HT-29 (cell line): ENCODE measurements around the gene APLN. TPM values are rescaled to one million over a fixed set of nuclear protein-coding genes. Genes with fewer than 3 reads are reported as not detected.

Experiments
- DNase-seq: peaks from one replicate; pipeline ENCODE4 v3.0.0-alpha.2; 2015; ENCODE audit warnings: low spot score
- total RNA-seq: library from RNA; depleted of rRNA; stranded (reverse); fragments of >200 nt; shearing (Covaris generic); gene quantifications from 2 replicates; pipeline ENCODE4 v1.2.3, GENCODE V29; 2014

Gene APLN
- total RNA-seq, 1 experiment from 2014 or later, result 0.28 TPM

- no peak for DNase-seq
Measured at GRCh38 chrX:129641941-129642340, 12.8 kb downstream of the APLN start.

DNA sequence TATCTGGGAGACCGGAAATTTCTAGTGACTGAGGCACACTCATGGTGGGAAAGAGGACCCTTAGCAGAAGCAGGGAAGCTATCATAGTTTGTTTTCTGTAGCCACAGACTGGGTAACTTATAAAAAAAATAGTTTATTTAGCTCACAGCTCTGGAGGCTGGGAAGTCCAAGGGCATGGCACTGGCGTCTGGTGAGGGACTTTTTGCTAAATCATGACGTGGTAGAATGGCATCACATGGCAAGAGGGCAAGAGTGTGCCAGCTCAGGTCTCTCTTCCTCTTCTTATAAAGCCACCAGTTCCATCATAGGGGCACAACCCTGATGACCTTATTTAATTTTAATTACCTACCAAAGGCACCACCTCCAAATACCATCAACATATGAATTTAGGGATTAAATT, 13.3 kb downstream of the APLN start:
- no peak for DNase-seq

- no peak for DNase-seq
Measured at GRCh38 chrX:129640737-129641136, 14.0 kb downstream of the APLN start.

DNA sequence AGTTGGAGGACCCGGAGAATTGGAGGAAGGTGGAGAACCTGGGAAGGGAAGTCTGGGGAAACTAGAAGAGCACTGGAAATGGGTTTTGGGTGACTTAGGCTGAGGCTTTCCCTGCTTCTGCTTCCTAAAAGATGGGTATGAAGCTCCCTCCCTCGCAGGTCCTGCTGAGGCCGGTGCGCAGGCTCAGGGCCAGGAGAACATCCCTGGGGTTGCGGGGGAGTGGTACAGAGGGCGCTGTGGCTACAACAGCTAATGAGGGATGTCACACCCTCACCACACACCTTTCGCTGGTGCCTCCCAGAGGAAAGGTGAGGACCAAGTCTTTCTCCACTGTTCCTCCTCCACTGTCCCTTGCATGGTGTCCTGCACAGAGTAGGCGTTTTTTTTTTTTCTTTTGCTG, 15.8 kb downstream of the APLN start:
- no peak for DNase-seq

DNA sequence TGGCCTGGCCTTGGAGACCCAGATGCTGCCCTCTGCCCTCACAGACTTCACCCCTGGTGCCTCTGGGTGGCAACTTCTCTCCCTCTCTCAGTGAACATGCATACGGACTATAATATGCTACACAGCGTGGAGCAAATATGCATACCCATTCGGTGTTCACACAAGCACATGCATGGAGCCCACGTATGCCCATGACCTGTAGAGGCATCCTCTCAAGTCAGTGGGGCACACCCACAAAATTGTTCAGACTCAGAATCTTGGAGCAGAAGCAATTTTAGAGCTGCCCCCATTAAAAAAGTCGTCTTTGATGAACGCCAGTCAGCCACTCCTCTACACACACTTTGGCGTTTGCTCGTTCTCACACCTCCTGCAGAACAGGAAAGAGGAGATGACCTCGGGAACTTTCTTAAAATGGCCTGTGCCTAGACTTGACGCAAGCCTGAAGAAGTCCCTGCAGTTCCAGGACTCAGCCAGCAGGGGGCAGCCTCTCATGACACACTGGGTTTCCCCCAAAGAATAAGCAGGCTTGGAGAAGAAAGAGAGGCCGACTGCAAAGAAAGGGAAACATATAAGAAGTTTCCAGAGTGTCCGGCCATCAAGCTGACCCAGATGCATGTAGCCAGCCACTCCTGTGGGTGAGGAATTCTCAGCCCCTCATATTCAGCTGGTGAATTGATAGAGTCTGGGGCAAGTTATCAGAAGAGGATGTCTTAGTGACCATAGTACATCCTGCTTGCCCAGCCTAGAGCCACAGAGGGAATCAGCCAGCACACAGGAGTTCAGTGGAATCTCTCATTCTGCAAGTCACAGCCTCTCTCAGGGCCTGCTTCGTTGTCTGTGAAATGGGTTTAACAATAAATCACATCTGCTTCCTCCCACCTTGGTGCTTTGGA, 17.3 kb downstream of the APLN start:
- DNase-seq, result peak; percentile 77

DNA sequence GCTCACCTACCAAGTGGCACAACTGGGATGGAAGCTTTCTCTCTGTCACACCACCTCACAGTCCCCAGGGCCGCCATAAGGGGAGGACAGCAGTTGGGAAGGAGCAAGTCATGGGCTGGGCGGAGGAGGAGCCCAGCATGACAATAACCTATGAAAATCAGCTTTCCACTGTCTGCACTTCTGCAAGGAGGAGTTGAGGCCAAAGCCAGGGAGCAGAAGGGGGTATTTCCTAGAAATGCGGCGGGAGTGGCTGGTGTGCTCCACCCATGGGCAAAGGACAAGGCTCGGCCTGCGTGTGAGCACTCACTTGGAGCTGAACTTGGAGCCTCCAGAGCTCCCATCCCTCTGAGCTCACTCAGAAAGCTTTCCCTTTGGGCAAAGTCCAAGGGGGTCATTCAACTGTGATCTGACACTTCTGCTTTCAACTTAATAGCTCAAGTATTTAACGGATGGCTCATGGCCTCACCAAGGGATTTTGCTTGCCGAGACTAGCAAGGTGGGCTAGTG, 18.5 kb downstream of the APLN start:
- DNase-seq, result peak; percentile 40

GRCh38 chrX:129634541-129634940, 20.2 kb downstream of the APLN start:
- no peak for DNase-seq

DNA sequence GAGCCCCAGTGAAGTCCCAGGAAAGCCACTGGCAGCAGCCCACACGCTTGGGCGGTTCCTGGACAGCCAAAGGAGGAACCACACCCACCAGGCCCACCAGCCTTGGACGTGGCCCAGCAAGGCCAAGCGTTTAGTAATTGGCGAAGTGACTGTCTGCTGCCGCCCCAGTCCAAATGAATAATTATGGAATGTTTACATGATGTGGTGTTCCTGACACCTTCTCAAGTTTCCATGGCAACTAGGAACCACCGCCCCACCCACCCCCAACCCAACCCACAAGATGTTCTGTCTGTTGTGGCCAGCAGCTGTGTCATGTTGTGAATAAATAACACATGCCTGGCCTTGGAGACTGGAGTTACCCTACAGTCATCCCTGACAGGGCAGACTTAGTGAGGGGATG, 22.3 kb downstream of the APLN start:
- DNase-seq, result no peak

DNA sequence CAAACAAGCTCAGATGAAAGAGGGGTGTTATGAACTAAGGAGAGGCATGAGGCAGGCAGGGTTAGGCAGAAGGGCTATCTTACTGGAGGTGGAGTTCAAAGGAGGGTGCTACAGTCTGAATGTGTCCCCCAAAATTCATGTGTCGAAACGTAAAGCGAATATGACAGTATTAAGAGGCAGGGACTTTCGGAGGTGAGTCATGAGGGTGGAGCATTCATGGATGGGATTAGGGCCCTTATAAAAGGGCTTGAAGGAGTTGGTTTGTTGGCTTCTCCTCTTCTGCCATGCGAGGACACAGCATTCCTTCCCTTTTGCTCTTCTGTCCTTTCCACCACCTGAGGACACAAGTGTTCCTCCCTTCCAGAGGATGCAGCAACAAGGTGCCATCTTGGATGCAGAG, 22.9 kb downstream of the APLN start:
- DNase-seq, result no peak

GRCh38 chrX:129629837-129630236, 24.9 kb downstream of the APLN start:
- DNase-seq, result no peak

GRCh38 chrX:129626026-129626425, 28.7 kb downstream of the APLN start:
- DNase-seq, result no peak

- DNase-seq, result no peak
Measured at GRCh38 chrX:129622757-129623301, 31.9 kb downstream of the APLN start.

DNA sequence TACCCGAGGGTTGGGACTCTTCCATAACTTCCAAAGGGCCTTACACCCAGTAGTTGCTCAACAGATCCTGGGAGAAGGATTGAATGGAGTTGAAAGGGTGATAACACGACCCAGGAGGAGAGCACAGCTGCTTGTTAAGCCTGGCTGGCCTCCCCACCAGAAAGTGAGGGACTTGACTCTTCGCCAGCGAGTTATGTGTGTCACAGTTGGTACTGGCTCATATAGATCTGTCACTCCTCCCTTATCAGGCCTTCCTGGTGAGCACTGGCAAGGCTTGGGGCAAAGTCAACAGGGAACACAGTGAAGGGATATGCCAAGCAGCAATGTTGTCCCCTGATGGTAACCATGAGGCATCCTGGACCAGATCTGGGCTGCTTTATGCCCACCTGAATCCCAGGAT, 35.8 kb downstream of the APLN start:
- no peak for DNase-seq

- DNase-seq, result no peak
Measured at GRCh38 chrX:129617420-129617819, 37.3 kb downstream of the APLN start.

- no peak for DNase-seq
Measured at GRCh38 chrX:129614481-129615255, 40.1 kb downstream of the APLN start.

GRCh38 chrX:129613596-129613995, 41.2 kb downstream of the APLN start:
- DNase-seq, result no peak

GRCh38 chrX:129612396-129612795, 42.4 kb downstream of the APLN start:
- no peak for DNase-seq

DNA sequence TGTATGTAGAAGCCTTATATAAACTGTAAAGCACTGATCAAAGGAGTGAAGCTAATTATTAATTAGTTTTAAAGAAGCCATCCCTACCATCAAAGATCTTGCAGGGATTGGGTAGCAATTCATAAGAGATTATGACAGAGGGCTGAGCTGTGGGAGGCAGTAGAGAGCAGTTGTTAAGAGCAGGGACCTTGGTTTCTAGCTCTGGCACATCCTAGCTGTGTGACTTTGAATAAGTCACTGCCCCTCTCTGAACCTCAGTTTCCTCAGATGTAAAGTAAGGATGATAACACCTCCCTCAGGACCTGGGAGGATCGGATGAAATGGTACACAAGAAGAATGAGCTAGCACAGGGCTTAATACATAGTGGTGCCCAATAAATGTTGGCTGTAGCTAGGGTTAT, 45.4 kb downstream of the APLN start:
- no peak for DNase-seq

DNA sequence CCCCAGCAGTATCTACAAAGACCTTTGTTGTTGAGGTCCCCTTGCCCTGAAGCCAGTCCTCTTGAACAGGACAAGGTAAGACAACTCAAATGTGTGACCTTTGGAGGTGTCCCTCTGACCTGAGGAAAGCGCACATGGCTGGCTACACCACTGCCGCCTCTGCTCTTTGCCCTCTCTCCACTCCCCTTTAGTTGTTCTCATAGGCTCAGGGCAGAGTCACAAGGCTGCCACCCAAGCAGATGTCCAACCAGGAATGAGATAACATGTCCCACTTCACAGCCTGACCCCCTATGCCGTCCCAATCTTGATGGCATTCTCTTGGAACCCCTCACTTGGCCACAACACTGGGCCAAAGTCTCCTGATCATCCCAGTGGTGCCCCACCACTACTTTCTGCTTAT, 46.3 kb downstream of the APLN start:
- no peak for DNase-seq

GRCh38 chrX:129606918-129607317, 47.8 kb downstream of the APLN start:
- DNase-seq, result peak; percentile 87

- DNase-seq, result peak; percentile 58
Measured at GRCh38 chrX:129600981-129601424, 53.8 kb downstream of the APLN start.

DNA sequence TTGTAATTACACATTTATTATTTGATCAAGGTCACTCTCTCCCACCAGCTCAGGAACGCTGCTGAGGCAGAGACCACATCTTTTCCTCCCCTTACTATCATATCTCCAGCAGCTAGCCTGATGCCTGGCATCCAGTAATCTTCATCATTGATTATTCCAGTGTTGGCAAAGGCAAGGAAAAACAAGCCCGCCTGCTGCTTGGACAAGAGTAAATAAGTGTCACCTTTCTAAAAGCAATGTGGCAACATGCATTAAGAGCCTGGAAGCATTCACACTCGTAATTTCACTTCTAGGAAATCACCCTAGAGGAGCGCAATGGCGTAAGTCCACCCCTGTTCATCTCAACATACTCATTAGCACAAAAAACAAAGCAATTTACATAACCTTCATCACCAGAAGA, 54.8 kb downstream of the APLN start:
- no peak for DNase-seq
